Measurements from ENCODE around the gene ARHGEF2. TPM values are rescaled to one million over a fixed set of nuclear protein-coding genes. Genes with fewer than 3 reads are reported as not detected.

The ARHGEF2 gene
- total and polyA plus RNA-seq, 2 donors (not counting 3 experiments of a cell fraction or from before 2014, with no cell fraction given) = 59.2 to 118 TPM

GRCh38 chr1:155977690-155978324 lies 540 bp downstream of the ARHGEF2 start:
- Histone ChIP-seq H2AFZ (ENCODE audit: low read depth, low read length) (peak overlapping the region; percentile 57), H4K20me1 (replicated peaks; ENCODE audit: control insufficient read depth, extremely low read depth, insufficient read depth, low read length) (no peaks in the 10 kb centered on the region), H3K27me3 (ENCODE audit: control insufficient read depth in 2 of 2, insufficient read depth in 2 of 2, low read length in 2 of 2) (no peaks in the 10 kb centered on the region), H3K4me3 (replicated peaks in 1 of 3; ENCODE audit: insufficient read depth in 1 of 3, low read depth in 1 of 3, low read length in 3 of 3) (peak overlapping the region; percentile 43 to 80 (median 76)), H3K27ac (ENCODE audit: insufficient read depth, low read depth, low read length) (peak overlapping the region; percentile 55), H3K4me1 (ENCODE audit: control insufficient read depth, extremely low read depth, insufficient read depth, low read length) (peaks cover 69% of the 10 kb centered on the region), H3K9me3 (replicated peaks; ENCODE audit: control insufficient read depth, insufficient read depth, low read length) (no peaks in the 10 kb centered on the region), H3K9ac (replicated peaks; ENCODE audit: extremely low read depth, insufficient read depth, low read length) (peak overlapping the region; percentile 84), H3K36me3 (ENCODE audit: control insufficient read depth in 2 of 2, extremely low read depth in 1 of 2, insufficient read depth in 2 of 2, low read length in 2 of 2) (peaks cover 0 to 2% of the 10 kb centered on the region in 2 experiments), H3K9me1 (replicated peaks; ENCODE audit: control insufficient read depth, extremely low read depth, insufficient read depth, low read length) (no peaks in the 10 kb centered on the region), H3K79me2 (ENCODE audit: control insufficient read depth, insufficient read depth, low read length) (peaks cover 61% of the 10 kb centered on the region), H3K4me2 (ENCODE audit: insufficient read depth, low read length) (peak overlapping the region; percentile 78)
- peak; percentile 63 for FAIRE-seq
- POLR2A ChIA-PET = interaction anchor here (0.6 to 1.2 kb wide), 5 partner anchors 7 to 53 kb away, joined by 3 to 7 read pairs (median 4); no protein-coding TSS in a partner anchor
- dilution Hi-C loops (cut with MboI; ENCODE audit: extremely low pct_ligation_motif_present, low sequenced_read_pairs) = no loop called here
- intact Hi-C loops (cut with micrococcal nuclease) = loop anchor here (1.0 to 2.0 kb wide), 2 partner anchors 11 to 15 kb away; no protein-coding TSS in a partner anchor
- TF ChIP-seq MYC (IDR thresholded peaks at IDR 0.05; ENCODE audit: low read depth, low read length) (no peak), JUN (IDR thresholded peaks at IDR 0.05; ENCODE audit: borderline replicate concordance, insufficient read depth, insufficient read length, low read depth) (no peak), POLR2AphosphoS5 (IDR thresholded peaks at IDR 0.05; ENCODE audit: insufficient read depth, low read depth, low read length) (no peak), POLR2A (IDR thresholded peaks at IDR 0.05; ENCODE audit: low read depth, low read length) (peak; percentile 43)
- CTCF ChIA-PET = interaction anchor here (0.6 to 12.1 kb wide), 12 partner anchors 11 to 89 kb away, joined by 3 to 138 read pairs (median 8); partner anchors contain the start of genes KHDC4 and RXFP4
- no peak for DNase-seq (ENCODE audit: low read depth, low spot score)
- no TSS peak for BruUV-seq (replicated peaks)

GRCh38 chr1:155976913-155977689 lies 1.2 kb downstream of the ARHGEF2 start:
- Histone ChIP-seq H3K27me3 (ENCODE audit: control insufficient read depth in 2 of 2, insufficient read depth in 2 of 2, low read length in 2 of 2) (no peaks in the 10 kb centered on the region), H3K27ac (ENCODE audit: insufficient read depth, low read depth, low read length) (peak overlapping the region; percentile 0), H3K9me3 (replicated peaks; ENCODE audit: control insufficient read depth, insufficient read depth, low read length) (no peaks in the 10 kb centered on the region), H3K9ac (replicated peaks; ENCODE audit: extremely low read depth, insufficient read depth, low read length) (peak overlapping the region; percentile 84), H3K4me1 (ENCODE audit: control insufficient read depth, extremely low read depth, insufficient read depth, low read length) (peaks cover 72% of the 10 kb centered on the region), H2AFZ (ENCODE audit: low read depth, low read length) (no peak overlapping the region), H3K79me2 (ENCODE audit: control insufficient read depth, insufficient read depth, low read length) (peaks cover 68% of the 10 kb centered on the region), H4K20me1 (replicated peaks; ENCODE audit: control insufficient read depth, extremely low read depth, insufficient read depth, low read length) (no peaks in the 10 kb centered on the region), H3K4me3 (replicated peaks in 1 of 3; ENCODE audit: insufficient read depth in 1 of 3, low read depth in 1 of 3, low read length in 3 of 3) (peak overlapping the region; percentile 43 to 80 (median 76)), H3K4me2 (ENCODE audit: insufficient read depth, low read length) (peak overlapping the region; percentile 78), H3K9me1 (replicated peaks; ENCODE audit: control insufficient read depth, extremely low read depth, insufficient read depth, low read length) (no peaks in the 10 kb centered on the region), H3K36me3 (ENCODE audit: control insufficient read depth in 2 of 2, extremely low read depth in 1 of 2, insufficient read depth in 2 of 2, low read length in 2 of 2) (peaks cover 0 to 2% of the 10 kb centered on the region in 2 experiments)
- dilution Hi-C loops (cut with MboI; ENCODE audit: extremely low pct_ligation_motif_present, low sequenced_read_pairs) = no loop called here
- FAIRE-seq (peak; percentile 31), DNase-seq (ENCODE audit: low read depth, low spot score) (no peak)
- ChIA-PET CTCF (interaction anchor here (0.6 to 12.1 kb wide), 13 partner anchors 10 to 941 kb away, joined by 3 to 138 read pairs (median 7); partner anchors contain the start of gene RXFP4), POLR2A (interaction anchor here (0.9 to 1.4 kb wide), 2 partner anchors 10 to 15 kb away, joined by 3 to 4 read pairs; no protein-coding TSS in a partner anchor)
- intact Hi-C loops (cut with micrococcal nuclease) = loop anchor here (1.0 to 2.0 kb wide), 2 partner anchors 10 to 14 kb away; no protein-coding TSS in a partner anchor
- TSS peak; percentile 53 for BruUV-seq (replicated peaks)
- TF ChIP-seq POLR2A (IDR thresholded peaks at IDR 0.05; ENCODE audit: low read depth, low read length) (no peak), CTCF (IDR thresholded peaks at IDR 0.05; ENCODE audit: extremely low read depth in 1 of 2, insufficient read depth in 1 of 2, low read depth in 1 of 2, low read length in 2 of 2) (no peak), FOS (IDR thresholded peaks at IDR 0.05; ENCODE audit: borderline replicate concordance, insufficient read depth, low read length) (no peak), MAX (IDR thresholded peaks at IDR 0.05; ENCODE audit: insufficient read depth, insufficient read length) (no peak), EZH2 (IDR thresholded peaks at IDR 0.05; ENCODE audit: borderline replicate concordance, low read depth, low read length, severe bottlenecking) (no peak), JUN (IDR thresholded peaks at IDR 0.05; ENCODE audit: borderline replicate concordance, insufficient read depth, insufficient read length, low read depth) (no peak), MYC (IDR thresholded peaks at IDR 0.05; ENCODE audit: low read depth, low read length) (no peak), GATA2 (IDR thresholded peaks at IDR 0.05; ENCODE audit: insufficient read depth, insufficient read length, low read depth, low read length) (no peak), POLR2AphosphoS5 (IDR thresholded peaks at IDR 0.05; ENCODE audit: insufficient read depth, low read depth, low read length) (no peak)

Measured in endothelial cell of umbilical vein (primary cell).